Astrocyte of the cerebellum (primary cell): ENCODE results near the gene DLG2.

Source experiments
- DNase-seq: peaks from one replicate; pipeline ENCODE4 v3.0.0-alpha.2; 2011; ENCODE audit warnings: low read depth
- H3K4me3 ChIP-seq: 2 replicates; pipeline ENCODE4 v1.5.1; 2011; ENCODE audit warnings: mild to moderate bottlenecking, low read depth, low read length, moderate library complexity
- CTCF ChIP-seq: IDR thresholded peaks from 2 replicates; pipeline ENCODE4 v1.5.1; 2012; ENCODE audit warnings: low read length, low read depth, moderate library complexity, mild to moderate bottlenecking; ENCODE audit errors: missing control alignments
- in situ Hi-C: cut with HindIII; loops from 2 replicates; pipeline ENCODE4 v1.10.0; 2017; ENCODE audit warnings: low sequenced_read_pairs

The DLG2 gene

GRCh38 chr11:83566950-83567349 is 2060.2 kb downstream of the DLG2 start:
- H3K4me3 ChIP-seq: no peak overlapping the region
- in situ Hi-C loops: no loop called here
- no peak for DNase-seq
- TF ChIP-seq CTCF: no peak

GRCh38 chr11:83564870-83565269 is 2062.3 kb downstream of the DLG2 start:
- no peak overlapping the region for H3K4me3 ChIP-seq
- TF ChIP-seq CTCF: no peak
- no peak for DNase-seq
- in situ Hi-C loops: no loop called here

DNA sequence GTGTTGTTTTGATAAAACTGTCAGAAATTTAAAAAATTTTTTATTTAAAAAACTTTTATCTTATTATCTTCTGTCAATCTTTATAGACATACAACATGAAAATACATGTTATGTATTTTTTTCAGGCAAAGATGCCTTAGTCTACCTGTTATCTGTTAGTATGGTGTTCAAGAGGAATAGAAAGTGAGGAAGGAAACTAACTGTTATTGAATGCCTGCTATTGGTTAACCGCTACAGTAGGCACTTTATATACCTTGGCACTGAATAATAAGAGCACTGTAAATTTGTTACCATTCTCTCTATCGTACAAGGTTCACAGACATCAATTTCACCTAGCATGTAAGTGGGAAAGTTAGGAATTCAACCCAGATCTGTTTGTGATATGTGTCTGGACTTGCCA is 2068.9 kb downstream of the DLG2 start:
- no peak for TF ChIP-seq CTCF

DNA sequence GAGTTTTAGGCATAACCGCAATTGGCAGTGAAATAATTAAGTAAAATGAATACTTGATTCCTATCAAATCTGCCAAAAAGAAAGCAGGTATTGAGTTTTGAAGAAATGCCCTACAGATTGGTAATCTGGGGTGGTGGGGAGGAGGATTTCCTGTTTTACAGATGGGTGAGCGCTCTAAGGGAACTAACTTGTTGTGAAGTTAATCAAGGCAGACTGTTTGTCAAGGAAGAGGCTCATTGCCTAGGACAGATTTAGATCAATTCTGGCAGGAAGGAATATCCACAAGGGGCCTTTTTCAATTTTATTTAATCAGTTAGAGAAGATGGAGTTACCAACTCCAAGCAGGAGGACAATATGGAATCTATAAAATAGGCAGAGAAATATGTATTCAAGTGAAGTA is 2069.5 kb downstream of the DLG2 start:
- no peak for TF ChIP-seq CTCF
- H3K4me3 ChIP-seq: no peak overlapping the region
- no peak for DNase-seq
- in situ Hi-C loops: no loop called here

More for the DNA sequence above, 2068.9 kb downstream of the DLG2 start:
- H3K4me3 ChIP-seq: no peak overlapping the region
- in situ Hi-C loops: no loop called here
- DNase-seq: no peak

DNA sequence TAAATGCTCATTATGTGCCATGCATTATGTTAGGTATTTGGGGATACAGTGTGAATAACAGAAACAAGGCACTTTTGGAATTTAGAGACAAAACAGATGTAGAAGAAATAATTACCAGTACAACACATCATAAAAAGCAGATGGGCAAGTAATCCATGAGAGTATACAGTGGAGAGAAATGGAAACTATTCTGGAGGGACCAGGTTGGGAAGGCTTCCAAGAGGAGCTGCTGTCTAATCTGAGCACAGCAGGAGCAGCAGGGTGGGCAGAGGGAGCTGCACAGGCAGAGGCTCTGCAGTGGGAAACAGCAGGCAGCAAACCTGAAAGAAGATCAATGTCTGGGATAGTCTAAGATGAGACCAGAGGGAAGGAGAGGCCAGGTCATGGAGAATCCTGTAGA is 2072.3 kb downstream of the DLG2 start:
- no peak for DNase-seq
- H3K4me3 ChIP-seq: no peak overlapping the region
- TF ChIP-seq CTCF: no peak
- in situ Hi-C loops: no loop called here

GRCh38 chr11:83549984-83550667 is 2077.0 kb downstream of the DLG2 start:
- no peak overlapping the region for H3K4me3 ChIP-seq
- no peak for TF ChIP-seq CTCF
- in situ Hi-C loops: no loop called here
- DNase-seq: no peak
